A673 (cell line): ENCODE measurements around the gene CAMK4. TPM values are rescaled to one million over a fixed set of nuclear protein-coding genes. Genes with fewer than 3 reads are reported as not detected.

Experiments
- BruUV-seq: library from RNA; stranded (reverse); fragments of 400-500 nt; replicated peaks from 2 replicates; lab custom pipeline; 2021; lab: Mats Ljungman, UMichigan
- CTCF ChIA-PET: fragments of 300-600 bp; sonication (Branson Sonifier 250); formaldehyde crosslinking; loops from one replicate; lab custom pipeline; 2022; ENCODE audit warnings: antibody characterized with exemption; lab: Charles Lee
- POLR2A ChIA-PET: fragments of 300-600 bp; sonication (Branson Sonifier 250); formaldehyde crosslinking; loops from one replicate; lab custom pipeline; 2022; ENCODE audit warnings: antibody characterized with exemption; ENCODE audit not compliant: low non-redundant PET; lab: Charles Lee
- DNase-seq: peaks from one replicate; pipeline ENCODE4 v3.0.0-alpha.2; 2015; ENCODE audit warnings: low spot score
- H3K27ac ChIP-seq: fragments of 200-600 bp; sonication (generic); 2 replicates; pipeline ENCODE4 v1.5.1; 2016; ENCODE audit warnings: mixed run types, low read depth, mild to moderate bottlenecking, mixed read lengths, antibody characterized with exemption, low read length; ENCODE audit not compliant: poor library complexity, severe bottlenecking
- H3K27me3 ChIP-seq: fragments of 200-600 bp; sonication (generic); replicated peaks from 2 replicates; pipeline ENCODE4 v1.6.1; 2017; ENCODE audit warnings: mixed run types, low read depth, mild to moderate bottlenecking, mixed read lengths, antibody characterized with exemption, low read length; ENCODE audit not compliant: insufficient read depth, poor library complexity
- H3K36me3 ChIP-seq: fragments of 200-600 bp; sonication (generic); 2 replicates; pipeline ENCODE4 v1.6.1; 2016; ENCODE audit warnings: mixed run types, mild to moderate bottlenecking, mixed read lengths, antibody characterized with exemption, low read length; ENCODE audit not compliant: insufficient read depth, poor library complexity, severe bottlenecking
- H3K4me1 ChIP-seq: fragments of 200-600 bp; sonication (generic); 2 replicates; pipeline ENCODE4 v1.6.1; 2017; ENCODE audit warnings: mixed run types, mild to moderate bottlenecking, mixed read lengths, antibody characterized with exemption, low read length; ENCODE audit not compliant: insufficient read depth, poor library complexity, severe bottlenecking
- H3K4me3 ChIP-seq: fragments of 200-600 bp; sonication (generic); 2 replicates; pipeline ENCODE4 v1.5.1; 2016; ENCODE audit warnings: low read depth, mixed run types, mild to moderate bottlenecking, mixed read lengths, low read length; ENCODE audit not compliant: poor library complexity, severe bottlenecking
- H3K9me3 ChIP-seq: fragments of 200-600 bp; sonication (generic); 2 replicates; pipeline ENCODE4 v1.6.1; 2016; ENCODE audit warnings: mixed run types, low read depth, mild to moderate bottlenecking, mixed read lengths, antibody characterized with exemption, low read length; ENCODE audit not compliant: poor library complexity, severe bottlenecking
- EZH2 ChIP-seq: fragments of 200-600 bp; sonication (generic); IDR thresholded peaks from 2 replicates; pipeline ENCODE4 v1.6.1; 2017; ENCODE audit warnings: borderline replicate concordance, low read depth, mild to moderate bottlenecking, mixed read lengths, antibody characterized with exemption, low read length; ENCODE audit not compliant: poor library complexity, severe bottlenecking
- intact Hi-C: fragments of 100-400 bp; cut with micrococcal nuclease; formaldehyde crosslinking; loops from one replicate; pipeline ENCODE4 v1.10.0; 2022; ENCODE audit not compliant: unreplicated experiment
- total RNA-seq: library from RNA; stranded (reverse); gene quantifications from 2 replicates; pipeline ENCODE4 v1.2.3, GENCODE V29; 2021
- TF ChIP-seq, protein P1 (sequence below): fragments of 300-800, 200-600 bp; sonication (generic); conservative IDR thresholded peaks from 2 replicates; pipeline ENCODE4 v1.5.1; 2017; ENCODE audit warnings: low read depth, mild to moderate bottlenecking, antibody characterized with exemption, low read length, moderate library complexity, mixed read lengths

CAMK4 gene
- total RNA-seq, 1 experiment from 2014 or later, result 0.88 TPM

GRCh38 chr5:111345731-111346130, 121.5 kb downstream of the CAMK4 start:
- Histone ChIP-seq H3K4me3 (no peak overlapping the region), H3K9me3 (no peaks in the 10 kb centered on the region), H3K27ac (no peak overlapping the region), H3K36me3 (no peaks in the 10 kb centered on the region), H3K27me3 (peaks cover 15% of the 10 kb centered on the region), H3K4me1 (no peaks in the 10 kb centered on the region)
- ChIA-PET CTCF (no interaction called here), POLR2A (no interaction called here)
- TF ChIP-seq EZH2, result no peak
- TF ChIP-seq, protein P1, sequence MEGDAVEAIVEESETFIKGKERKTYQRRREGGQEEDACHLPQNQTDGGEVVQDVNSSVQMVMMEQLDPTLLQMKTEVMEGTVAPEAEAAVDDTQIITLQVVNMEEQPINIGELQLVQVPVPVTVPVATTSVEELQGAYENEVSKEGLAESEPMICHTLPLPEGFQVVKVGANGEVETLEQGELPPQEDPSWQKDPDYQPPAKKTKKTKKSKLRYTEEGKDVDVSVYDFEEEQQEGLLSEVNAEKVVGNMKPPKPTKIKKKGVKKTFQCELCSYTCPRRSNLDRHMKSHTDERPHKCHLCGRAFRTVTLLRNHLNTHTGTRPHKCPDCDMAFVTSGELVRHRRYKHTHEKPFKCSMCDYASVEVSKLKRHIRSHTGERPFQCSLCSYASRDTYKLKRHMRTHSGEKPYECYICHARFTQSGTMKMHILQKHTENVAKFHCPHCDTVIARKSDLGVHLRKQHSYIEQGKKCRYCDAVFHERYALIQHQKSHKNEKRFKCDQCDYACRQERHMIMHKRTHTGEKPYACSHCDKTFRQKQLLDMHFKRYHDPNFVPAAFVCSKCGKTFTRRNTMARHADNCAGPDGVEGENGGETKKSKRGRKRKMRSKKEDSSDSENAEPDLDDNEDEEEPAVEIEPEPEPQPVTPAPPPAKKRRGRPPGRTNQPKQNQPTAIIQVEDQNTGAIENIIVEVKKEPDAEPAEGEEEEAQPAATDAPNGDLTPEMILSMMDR, result no peak
- BruUV-seq, result no TSS peak
- DNase-seq, result no peak
- intact Hi-C loops, result no loop called here

- H3K9me3 ChIP-seq, result no peaks in the 10 kb centered on the region
- intact Hi-C loops, result no loop called here
- TF ChIP-seq EZH2, result no peak
- TF ChIP-seq, protein P1, result no peak
- H3K4me3 ChIP-seq, result no peak overlapping the region
- no peaks in the 10 kb centered on the region for H3K36me3 ChIP-seq
- DNase-seq, result no peak
- POLR2A ChIA-PET, result no interaction called here
- H3K4me1 ChIP-seq, result no peaks in the 10 kb centered on the region
- BruUV-seq, result no TSS peak
- H3K27me3 ChIP-seq, result peaks cover 15% of the 10 kb centered on the region
- CTCF ChIA-PET, result no interaction called here
- no peak overlapping the region for H3K27ac ChIP-seq
These were observed 122.8 kb downstream of the CAMK4 start for GRCh38 chr5:111347021-111347420.

DNA sequence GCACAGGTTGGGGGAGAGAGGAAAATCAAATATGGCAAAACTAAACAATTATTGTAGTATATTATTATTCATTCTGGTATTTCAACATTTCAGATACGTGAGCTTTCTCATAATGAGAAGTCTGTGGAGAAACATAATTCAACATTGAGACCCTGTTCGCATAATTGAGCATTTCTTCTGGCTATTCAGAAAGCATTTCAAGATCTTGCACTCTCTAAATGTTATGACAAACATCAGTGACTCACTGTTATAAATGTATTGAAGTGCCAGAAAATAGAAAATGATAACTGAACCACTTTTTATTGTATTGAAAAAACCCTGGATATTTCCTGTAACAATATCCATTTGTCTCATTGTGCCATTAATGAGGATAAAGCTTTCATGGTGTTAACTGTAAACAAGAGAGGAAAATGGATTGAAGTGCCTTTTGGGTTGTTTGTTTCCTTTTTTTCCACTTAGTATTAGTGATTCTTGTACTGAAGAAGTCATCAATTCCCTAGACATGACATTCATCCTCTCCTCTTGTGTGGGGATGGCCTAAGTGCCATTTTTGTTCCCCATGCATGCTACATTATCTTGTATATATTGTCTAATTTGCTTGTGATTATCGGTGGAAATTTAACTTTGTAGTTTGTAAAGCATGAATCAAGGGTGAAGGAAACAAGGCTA, 124.6 kb downstream of the CAMK4 start:
- ChIA-PET CTCF (no interaction called here), POLR2A (no interaction called here)
- intact Hi-C loops, result no loop called here
- TF ChIP-seq, protein P1, result no peak
- TF ChIP-seq EZH2, result no peak
- Histone ChIP-seq H3K27me3 (peaks cover 15% of the 10 kb centered on the region), H3K4me3 (no peak overlapping the region), H3K4me1 (no peaks in the 10 kb centered on the region), H3K36me3 (no peaks in the 10 kb centered on the region), H3K27ac (no peak overlapping the region), H3K9me3 (no peaks in the 10 kb centered on the region)
- BruUV-seq, result no TSS peak
- no peak for DNase-seq
